Ramos (cell line): Measurements from ENCODE around the gene IP6K2.
"Not testable (repeated sequence)": the region's sequence is repeated elsewhere in the genome, so short reads cannot be mapped to it uniquely, and the experiment has no call there.

ENCODE experiments used
- in situ Hi-C: fragments of 300-500 bp; cut with MboI; formaldehyde crosslinking; loops from one replicate; pipeline ENCODE4 v1.14.3; 2022; ENCODE audit warnings: low sequenced_read_pairs; ENCODE audit not compliant: unreplicated experiment

Gene IP6K2

DNA sequence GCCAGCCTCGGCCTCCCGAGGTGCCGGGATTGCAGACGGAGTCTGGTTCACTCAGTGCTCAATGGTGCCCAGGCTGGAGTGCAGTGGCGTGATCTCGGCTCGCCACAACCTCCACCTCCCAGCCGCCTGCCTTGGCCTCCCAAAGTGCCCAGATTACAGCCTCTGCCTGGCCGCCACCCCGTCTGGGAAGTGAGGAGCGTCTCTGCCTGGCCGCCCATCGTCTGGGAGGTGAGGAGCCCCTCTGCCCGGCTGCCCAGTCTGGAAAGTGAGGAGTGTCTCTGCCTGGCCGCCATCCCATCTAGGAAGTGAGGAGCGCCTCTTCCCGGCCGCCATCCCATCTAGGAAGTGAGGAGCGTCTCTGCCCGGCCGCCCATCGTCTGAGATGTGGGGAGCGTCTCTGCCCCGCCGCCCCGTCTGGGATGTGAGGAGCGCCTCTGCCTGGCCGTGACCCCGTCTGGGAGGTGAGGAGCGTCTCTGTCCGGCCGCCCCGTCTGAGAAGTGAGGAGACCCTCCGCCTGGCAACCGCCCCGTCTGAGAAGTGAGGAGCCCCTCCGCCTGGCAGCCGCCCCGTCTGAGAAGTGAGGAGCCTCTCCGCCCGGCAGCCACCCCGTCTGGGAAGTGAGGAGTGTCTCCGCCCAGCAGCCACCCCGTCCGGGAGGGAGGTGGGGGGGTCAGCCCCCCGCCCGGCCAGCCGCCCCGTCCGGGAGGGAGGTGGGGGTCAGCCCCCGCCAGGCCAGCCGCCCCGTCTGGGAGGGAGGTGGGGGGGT is 16.9 kb upstream of the IP6K2 start:
- in situ Hi-C loops: loop anchor here (25.0 kb wide), 1 partner anchor 228 kb away; no protein-coding TSS in a partner anchor

DNA sequence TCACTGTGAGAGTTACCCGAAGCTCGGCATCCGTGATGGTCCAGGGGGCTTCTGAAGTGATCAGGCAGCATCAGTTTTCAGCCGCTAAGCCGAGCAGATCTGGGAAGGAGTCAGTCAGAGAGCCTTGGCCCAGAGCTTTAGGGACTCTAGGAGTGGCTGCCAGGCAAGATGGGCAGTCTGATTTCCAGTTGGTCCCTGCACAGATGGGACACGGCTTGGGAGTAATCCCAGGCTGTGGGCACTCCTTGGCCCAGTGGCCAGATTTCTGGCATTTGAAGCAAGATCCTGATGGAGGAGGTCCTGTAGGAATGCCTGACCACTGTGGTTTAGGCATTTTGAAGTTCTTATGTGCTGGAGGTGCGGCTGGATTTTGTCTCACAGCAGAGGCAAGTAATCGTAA is 10.5 kb upstream of the IP6K2 start:
- in situ Hi-C loops: loop anchor here (25.0 kb wide), 1 partner anchor 235 kb away; no protein-coding TSS in a partner anchor

DNA sequence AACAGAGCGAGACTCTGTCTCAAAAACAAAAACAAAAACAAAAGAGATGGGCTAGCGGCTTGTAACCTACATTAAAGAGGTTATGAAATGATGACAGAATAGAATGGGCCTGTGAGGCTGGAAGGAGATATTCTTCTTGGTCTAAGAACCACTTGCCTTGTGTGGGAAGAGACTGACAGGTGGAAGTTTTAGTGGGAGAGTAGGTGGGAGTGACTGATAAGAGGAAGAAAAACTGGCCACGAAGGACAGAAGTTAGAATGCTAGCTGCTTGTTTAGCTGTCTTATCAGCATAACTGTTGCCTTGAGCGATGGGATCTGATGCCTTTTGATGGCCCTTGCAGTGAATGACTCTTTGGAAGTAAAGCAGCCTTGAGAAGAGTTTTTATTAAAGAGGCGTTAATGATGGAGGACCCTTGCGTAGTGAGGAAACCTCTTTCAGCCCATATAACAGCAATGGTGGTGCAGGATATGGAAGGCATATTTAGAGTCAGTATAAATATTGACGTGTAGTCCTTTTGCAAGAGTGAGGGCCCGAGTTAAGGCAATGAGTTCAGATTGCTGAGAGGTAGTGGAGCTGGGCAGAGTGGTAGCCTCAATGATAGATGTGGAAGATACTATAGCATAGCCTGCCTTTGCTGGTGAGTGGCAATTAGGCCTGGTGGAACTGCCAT is 8.3 kb upstream of the IP6K2 start:
- in situ Hi-C loops: loop anchor here (25.0 kb wide), 1 partner anchor 237 kb away; no protein-coding TSS in a partner anchor

DNA sequence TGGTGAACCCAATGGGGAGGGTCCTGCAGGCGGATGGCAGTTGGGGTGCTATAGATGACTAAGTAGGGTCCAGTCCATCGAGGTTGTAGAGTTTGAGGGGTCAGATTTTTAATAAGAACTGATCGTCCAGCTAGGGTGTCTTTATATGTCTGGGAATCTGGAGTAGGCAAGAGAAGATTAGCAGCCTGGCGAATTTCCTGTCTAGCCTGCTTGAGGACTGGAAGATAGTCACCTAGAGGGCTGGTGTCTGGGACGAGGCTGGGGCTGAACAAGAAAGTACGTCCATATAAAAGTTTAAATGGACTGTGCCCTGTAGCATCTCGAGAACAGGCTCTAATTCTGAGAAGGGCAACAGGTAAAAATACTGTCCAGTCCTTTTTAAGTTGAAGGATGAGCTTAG is 6.7 kb upstream of the IP6K2 start:
- in situ Hi-C loops: no loop called here

DNA sequence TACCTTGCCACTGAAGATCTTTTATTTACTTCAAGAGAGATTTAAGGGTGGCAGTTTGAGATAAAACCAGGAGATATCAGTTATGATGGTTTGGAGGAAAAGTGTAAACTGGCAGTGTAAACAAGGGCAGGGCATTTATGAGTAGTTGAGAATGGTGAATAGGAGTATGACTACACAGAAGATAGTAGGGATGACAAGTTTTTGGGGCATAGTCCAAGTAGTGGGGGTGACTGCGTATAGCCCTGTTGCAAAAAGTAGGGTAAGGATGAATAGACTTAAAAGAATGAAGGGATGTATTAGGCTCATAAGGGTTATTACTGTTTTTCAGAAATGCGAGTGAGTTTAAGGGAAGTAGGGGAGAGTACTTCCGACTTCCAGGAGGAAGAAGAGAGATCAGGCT is 6.3 kb upstream of the IP6K2 start:
- in situ Hi-C loops: not testable (repeated sequence)

DNA sequence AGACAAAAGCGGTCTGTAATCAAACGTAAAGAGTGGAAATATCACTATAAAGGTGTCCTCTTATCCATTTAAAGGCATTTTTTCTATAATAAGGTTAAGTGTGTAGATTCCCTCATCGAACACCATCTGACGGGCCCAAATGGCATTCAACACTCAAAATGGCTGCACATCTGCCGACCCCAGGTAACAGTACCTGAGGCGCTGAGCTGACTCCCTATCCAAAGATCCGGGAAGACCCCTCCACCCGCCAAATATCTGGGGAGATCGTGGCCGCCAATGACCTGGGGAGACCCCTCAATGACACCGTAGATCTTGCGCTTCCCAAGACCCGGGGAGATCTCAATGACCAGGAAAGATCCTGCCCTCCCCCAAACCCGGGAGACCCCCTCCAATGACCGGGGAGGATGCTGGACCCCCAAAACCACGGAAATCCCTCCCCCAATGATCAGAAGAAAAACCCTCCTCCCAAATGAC is 476 bp downstream of the IP6K2 start:
- in situ Hi-C loops: no loop called here

DNA sequence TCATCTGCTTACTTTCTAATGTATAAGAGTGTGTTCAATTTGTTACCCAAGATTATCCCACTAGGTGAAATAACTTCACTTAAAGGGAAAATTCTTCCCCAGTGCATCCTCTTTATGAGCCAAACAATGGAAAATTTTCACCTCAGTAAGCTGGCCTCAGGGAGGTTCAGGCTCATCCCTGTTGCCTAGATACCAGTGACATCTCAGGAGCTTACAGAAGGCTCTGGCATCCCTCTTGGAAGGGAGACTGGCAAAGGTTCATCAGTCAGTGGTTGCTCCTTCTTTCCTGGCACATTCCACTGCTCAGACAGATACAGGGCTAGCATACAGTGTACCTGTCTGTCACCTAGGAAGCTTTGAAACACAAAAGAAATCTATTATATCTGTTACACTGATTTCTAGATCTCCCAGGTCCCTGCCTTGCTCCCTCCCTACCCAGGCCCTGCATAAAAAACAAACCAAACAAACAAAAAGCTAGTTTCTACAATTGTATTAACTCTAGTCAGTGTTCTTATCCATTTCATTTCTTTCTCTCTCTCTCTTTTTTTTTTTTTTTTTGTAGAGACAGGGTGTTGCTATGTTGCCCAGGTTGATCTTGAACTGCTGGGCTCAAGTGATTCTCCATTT is 1.7 kb downstream of the IP6K2 start:
- in situ Hi-C loops: no loop called here

DNA sequence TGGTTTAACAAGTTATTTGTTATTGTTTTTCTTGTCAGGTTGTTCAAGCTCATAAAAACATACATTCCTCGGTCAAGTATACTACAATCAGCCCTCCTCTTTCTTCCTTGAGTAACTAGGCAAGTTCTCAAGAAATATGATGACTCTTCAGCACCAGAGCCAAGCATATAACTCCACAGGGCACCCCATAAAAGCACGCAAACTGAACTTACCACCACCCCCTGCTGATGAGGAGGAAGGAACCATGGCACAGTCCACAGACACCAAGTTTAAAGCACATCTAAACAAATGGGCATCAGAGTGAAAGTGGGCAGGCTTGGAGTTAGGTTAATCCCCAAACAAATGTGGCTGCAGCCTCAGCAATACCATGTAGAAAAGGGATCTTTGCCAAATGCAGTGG is 5.3 kb downstream of the IP6K2 start:
- in situ Hi-C loops: no loop called here

DNA sequence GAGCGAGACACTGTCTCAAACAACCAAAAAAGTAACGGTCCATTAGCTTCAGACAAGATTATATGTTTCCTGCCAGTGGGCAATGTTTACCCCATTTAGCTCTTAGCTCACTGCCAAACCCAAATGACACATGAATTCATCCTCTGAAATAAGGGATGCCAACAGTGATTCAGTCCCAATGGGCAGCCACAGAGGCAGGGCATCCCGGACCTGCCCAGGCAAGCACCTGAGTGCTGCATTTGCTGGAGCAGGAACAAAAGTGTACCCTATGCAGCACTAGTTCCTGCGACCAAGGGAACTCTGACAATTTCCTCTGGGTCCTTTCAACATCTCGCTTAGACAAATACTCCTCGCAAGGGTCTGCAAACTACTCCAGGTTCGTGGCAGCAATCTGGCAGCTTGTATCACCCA is 8.0 kb downstream of the IP6K2 start:
- in situ Hi-C loops: no loop called here

DNA sequence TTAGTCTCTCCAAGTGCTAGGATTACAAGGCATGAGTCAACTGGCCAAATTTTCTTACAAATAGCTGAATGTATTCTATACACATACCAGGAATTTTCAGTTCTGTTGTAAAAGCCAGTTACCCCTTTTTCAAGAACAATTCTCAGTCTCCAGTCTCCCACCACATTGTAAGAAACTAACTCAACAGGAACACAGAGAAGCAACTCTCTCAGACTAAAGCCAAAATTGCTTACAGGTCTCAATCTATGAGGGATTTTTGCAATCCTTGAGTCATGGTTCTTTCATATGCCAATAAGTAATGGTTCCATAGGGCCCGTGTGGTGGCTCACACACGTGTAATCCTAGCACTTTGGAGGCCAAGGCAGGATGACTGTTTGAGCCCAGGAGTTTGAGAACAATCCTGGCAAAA is 8.5 kb downstream of the IP6K2 start:
- in situ Hi-C loops: no loop called here

DNA sequence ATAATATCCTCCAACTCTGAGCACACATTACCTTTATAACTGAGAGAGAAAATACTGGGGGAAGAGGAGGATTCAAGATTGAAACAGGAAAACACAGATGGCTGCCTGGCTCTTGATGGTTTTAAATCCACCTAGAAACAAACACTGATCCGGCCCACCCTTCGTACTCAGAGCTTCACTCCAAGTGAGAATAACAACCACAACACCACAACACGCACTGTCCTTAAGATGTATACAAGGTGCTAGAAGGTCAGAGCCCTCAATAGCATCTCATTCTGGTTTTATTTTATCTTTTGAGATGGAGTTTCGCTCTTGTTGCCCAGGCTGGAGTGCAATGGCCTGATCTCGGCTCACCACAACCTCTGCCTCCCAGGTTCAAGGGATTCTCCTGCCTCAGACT is 9.9 kb downstream of the IP6K2 start:
- in situ Hi-C loops: no loop called here

DNA sequence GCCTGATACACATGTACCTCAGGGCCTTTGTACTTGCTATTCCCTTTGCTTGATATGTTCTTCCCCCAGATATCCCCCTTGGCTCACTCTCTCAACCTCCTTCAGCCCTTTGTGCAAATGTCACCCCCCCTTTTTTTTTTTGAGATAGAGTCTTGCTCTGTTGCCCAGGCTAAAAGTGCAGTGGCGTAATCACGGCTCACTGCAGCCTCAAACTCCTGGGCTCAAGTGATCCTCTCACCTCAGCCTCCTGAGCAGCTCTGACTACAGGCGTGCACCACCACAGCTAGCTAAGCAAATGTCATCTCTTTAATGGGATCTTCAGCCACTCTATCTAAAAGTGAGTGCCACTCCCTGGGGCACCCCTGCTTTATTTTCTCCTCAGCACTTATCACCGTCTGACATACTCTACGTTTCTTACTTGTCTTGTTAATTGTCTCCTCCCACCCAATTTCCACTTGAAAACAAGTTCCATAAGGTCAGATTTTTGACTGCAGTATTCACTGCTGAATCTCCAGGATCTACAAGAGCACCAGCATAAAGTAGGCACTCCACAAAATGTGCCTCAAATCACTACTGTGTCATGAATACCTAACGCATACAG is 14.6 kb downstream of the IP6K2 start:
- in situ Hi-C loops: no loop called here

DNA sequence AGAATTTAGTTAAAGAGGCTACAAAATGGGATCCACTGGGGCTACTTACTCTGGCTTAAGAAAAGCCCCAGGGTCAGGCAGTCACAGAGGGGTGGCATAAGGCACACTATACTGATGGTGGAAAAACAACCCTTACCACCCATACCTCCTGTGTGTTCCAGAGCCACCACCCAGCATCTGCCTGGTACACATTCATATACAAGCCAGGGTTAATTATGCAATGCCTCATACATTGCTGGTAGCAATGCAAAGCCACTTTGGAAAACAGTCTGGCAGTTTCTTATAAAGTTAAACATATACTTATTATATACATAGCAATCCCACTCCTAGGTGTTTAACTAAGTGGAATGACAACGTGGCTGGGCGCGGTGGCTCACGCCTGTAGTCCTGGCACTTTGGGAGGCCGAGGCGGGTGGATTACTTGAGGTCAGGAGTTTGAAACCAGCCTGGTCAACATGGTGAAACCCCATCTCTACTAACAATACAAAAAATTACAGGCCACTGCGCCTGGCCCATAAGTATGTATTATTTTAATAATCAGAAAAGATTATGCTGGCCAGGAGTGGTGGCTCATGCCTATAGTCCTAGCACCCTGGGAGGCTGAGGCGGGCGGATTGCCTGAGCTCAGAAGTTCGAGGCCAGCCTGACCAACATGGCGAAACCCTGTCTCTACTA is 16.2 kb downstream of the IP6K2 start:
- in situ Hi-C loops: no loop called here

DNA sequence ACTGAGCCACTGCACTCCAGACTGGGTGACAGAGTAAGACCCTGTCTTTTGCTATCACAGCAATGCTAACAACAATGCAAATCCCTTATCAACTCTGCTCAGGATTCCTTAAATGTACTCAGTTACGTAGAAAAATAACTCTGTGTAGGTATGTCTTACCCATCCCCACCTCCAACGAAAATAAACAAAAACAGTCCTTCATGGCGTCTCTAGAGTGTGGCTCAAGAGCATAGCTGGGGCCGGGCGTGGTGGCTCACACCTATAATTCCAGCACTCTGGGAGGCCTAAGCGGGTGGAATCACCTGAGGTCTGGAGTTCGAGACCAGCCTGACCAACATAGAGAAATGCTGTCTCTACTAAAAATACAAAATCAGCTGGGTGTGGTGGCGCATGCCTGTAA is 18.1 kb downstream of the IP6K2 start:
- in situ Hi-C loops: no loop called here

DNA sequence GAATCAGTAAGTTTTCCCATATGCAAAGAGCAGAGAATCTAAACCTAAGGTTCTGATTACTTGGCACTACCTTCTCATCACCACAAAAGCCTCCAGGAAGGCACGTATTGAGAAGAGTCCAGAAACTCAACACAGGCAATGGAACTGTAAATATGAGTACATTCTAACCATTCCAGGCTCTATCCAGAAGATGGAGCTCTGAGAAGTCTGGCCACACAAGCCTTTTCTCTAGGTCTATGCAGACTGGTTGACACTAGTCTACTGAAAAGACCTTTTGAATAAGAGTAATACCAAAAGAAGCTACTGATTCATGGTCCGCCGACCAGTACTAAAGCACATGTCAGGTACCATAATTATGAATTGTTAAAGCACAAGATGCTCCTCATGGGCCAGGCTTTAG is 19.1 kb downstream of the IP6K2 start:
- in situ Hi-C loops: no loop called here

DNA sequence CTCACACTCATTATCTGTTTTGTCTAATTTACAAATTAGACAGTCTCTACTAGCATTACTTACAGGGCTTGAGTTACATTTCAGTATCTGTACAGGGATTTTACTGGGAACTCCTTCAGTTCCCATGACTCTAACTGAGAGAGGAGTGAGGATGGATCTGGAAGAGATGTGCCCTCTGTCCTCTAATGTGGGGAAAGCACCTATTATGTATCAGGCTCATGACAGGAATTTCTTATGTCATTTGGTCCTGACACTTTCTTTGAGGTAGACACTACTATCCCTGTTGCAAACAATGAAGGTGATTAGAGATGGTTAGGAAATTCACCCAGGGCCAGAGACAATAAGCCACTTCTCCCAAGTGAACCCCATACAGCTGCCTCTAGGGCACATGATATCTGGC is 20.4 kb downstream of the IP6K2 start:
- in situ Hi-C loops: no loop called here

DNA sequence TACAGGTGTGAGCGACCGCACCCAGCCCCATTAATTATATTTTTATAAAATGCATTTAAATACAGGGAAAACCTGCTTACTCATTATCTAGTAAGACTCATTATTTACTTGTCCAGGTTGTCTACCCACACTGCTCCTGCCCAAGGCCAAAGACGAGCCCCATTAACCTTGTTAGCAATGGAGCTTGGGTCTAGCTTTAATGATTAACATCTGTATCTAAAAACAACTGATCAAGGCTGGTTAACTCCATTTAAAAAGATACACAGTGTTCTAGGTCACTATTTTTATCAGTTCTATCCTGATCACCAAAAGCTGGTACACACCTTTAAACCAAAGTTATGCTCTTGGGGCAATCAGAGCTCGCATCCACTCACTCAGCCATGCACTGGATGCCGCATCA is 20.9 kb downstream of the IP6K2 start:
- in situ Hi-C loops: no loop called here

DNA sequence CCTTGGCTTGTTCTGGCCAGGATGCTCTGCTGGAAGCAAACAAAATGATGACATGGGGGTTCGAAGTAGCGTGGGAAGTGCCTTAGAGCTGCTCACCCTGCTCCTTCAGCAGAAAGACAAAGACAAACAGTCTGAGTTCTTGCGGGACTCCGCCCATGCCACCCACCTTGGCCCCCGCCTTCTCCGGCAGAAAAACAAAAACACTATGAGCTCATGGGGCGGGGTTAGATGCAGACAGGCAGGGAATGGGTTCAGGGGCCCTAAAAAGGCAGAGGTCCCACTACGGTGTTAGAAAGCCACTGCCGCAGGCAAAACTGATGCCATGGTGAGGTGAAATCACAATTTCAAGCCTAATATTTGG is 21.6 kb downstream of the IP6K2 start:
- in situ Hi-C loops: no loop called here

DNA sequence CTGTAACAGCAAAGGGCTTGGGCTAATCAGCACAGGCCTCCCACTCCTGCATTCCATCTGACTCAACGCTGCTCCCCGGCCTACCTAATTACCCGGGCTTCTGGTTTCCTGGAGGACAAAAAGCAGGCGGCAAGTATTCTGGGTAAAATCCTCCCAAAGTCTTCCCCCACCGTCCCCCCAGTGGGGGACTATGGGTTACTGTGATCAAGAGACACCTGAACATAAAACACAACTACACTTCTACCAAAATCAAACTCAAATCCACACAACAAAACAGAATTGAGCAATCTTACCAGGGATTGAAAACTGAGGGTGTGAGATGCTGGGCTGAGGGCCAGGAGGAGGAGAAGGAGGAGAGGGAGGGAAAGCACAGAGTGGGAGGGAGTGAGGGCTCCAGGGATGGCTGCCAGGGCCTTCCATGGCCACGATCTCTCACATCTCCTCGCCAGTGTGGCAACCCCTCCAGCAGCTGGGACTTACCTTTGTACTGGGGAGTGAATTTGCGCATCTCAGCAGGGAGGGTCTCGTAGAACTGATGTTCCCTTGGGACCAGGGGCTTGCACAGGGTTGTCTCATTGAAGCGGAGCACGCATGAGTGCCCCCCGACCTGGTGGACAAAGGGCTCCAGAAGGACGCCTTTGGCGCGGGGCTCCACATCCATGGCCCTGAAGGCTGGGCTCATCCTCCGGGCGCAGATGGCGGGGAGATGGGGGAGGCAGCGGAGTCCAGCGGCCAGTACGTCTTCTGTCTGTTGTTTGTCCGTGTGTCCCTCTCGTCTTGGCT is 22.2 kb downstream of the IP6K2 start:
- in situ Hi-C loops: no loop called here

DNA sequence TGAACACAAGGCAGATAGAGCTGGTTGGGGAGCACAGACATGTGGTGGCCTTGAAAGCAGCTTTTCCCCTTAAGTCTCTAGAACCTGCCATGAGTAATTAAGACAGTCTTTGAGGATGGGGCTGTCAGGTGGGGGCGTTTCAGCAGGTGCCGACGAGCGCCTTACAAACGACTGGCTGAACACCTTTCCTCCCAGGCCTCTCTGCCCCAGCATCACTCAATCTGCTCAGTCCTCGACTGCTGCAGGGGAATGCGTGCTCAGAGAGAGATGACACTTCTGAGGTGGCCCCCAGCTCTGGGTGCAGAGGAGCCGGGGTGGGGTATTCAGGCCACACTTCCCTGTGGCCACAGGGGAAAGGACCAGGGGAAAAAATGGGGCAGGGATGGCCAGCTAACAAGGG is 23.2 kb downstream of the IP6K2 start:
- in situ Hi-C loops: no loop called here
